ENCODE measurements around the gene STAP2.

The STAP2 gene

GRCh38 chr19:4378886-4379285 is 40.3 kb upstream of the STAP2 start:
- DNase-seq = no peak
- H3K27ac ChIP-seq = no peak overlapping the region
- H3K27me3 ChIP-seq (ENCODE audit: insufficient read depth, low read depth, severe bottlenecking) = no peaks in the 10 kb centered on the region
- no peaks in the 10 kb centered on the region for H3K9me3 ChIP-seq (ENCODE audit: severe bottlenecking)
- peaks cover 9% of the 10 kb centered on the region for H3K36me3 ChIP-seq
- no peak overlapping the region for H3K4me3 ChIP-seq (ENCODE audit: low read depth, low read length)
- TF ChIP-seq CTCF (IDR thresholded peaks at IDR 0.05; ENCODE audit: low read depth, low read length) = no peak

GRCh38 chr19:4376991-4377781 is 38.6 kb upstream of the STAP2 start:
- Histone ChIP-seq H3K27me3 (ENCODE audit: insufficient read depth, low read depth, severe bottlenecking) (no peaks in the 10 kb centered on the region), H3K36me3 (peaks cover 5% of the 10 kb centered on the region; the same call in 1 of the 2 replicates), H3K4me3 (ENCODE audit: low read depth, low read length) (no peak overlapping the region), H3K9me3 (ENCODE audit: severe bottlenecking) (no peaks in the 10 kb centered on the region), H3K27ac (no peak overlapping the region)
- no peak for DNase-seq
- no peak for TF ChIP-seq CTCF (IDR thresholded peaks at IDR 0.05; ENCODE audit: low read depth, low read length)

- Histone ChIP-seq H3K36me3 (peaks cover 5% of the 10 kb centered on the region; the same call in 1 of the 2 replicates), H3K4me3 (ENCODE audit: low read depth, low read length) (no peak overlapping the region), H3K27ac (no peak overlapping the region), H3K9me3 (ENCODE audit: severe bottlenecking) (no peaks in the 10 kb centered on the region), H3K27me3 (ENCODE audit: insufficient read depth, low read depth, severe bottlenecking) (no peaks in the 10 kb centered on the region)
- no peak for TF ChIP-seq CTCF (IDR thresholded peaks at IDR 0.05; ENCODE audit: low read depth, low read length)
- DNase-seq = no peak
These were observed 38.0 kb upstream of the STAP2 start for GRCh38 chr19:4376671-4376990.

GRCh38 chr19:4376028-4376670 is 37.5 kb upstream of the STAP2 start:
- TF ChIP-seq CTCF (IDR thresholded peaks at IDR 0.05; ENCODE audit: low read depth, low read length) = no peak
- Histone ChIP-seq H3K4me3 (ENCODE audit: low read depth, low read length) (no peak overlapping the region), H3K27me3 (ENCODE audit: insufficient read depth, low read depth, severe bottlenecking) (no peaks in the 10 kb centered on the region), H3K9me3 (ENCODE audit: severe bottlenecking) (no peaks in the 10 kb centered on the region), H3K27ac (no peak overlapping the region), H3K36me3 (peaks cover 5% of the 10 kb centered on the region; the same call in 1 of the 2 replicates)
- DNase-seq = no peak

GRCh38 chr19:4375164-4376027 is 36.8 kb upstream of the STAP2 start:
- Histone ChIP-seq H3K27ac (no peak overlapping the region), H3K27me3 (ENCODE audit: insufficient read depth, low read depth, severe bottlenecking) (no peaks in the 10 kb centered on the region), H3K36me3 (peaks cover 5% of the 10 kb centered on the region; the same call in 1 of the 2 replicates), H3K4me3 (ENCODE audit: low read depth, low read length) (no peak overlapping the region), H3K9me3 (ENCODE audit: severe bottlenecking) (no peaks in the 10 kb centered on the region)
- peak; percentile 50 for DNase-seq
- TF ChIP-seq CTCF (IDR thresholded peaks at IDR 0.05; ENCODE audit: low read depth, low read length) = peak; percentile 62
